GM12892 (cell line): ENCODE results near the gene EFR3B.

Source experiments
- POLR2A ChIP-seq: IDR thresholded peaks from 2 replicates; pipeline ENCODE4 v1.6.1; 2011; ENCODE audit warnings: low read depth, low read length, control low read depth
- POLR2AphosphoS5 ChIP-seq: IDR thresholded peaks from 2 replicates; pipeline ENCODE4 v1.6.1; 2011; ENCODE audit warnings: low read depth, low read length, control low read depth
- TAF1 ChIP-seq: IDR thresholded peaks from 2 replicates; pipeline ENCODE4 v1.6.1; 2011; ENCODE audit warnings: low read depth, mild to moderate bottlenecking, control low read depth, low read length, borderline replicate concordance

DNA sequence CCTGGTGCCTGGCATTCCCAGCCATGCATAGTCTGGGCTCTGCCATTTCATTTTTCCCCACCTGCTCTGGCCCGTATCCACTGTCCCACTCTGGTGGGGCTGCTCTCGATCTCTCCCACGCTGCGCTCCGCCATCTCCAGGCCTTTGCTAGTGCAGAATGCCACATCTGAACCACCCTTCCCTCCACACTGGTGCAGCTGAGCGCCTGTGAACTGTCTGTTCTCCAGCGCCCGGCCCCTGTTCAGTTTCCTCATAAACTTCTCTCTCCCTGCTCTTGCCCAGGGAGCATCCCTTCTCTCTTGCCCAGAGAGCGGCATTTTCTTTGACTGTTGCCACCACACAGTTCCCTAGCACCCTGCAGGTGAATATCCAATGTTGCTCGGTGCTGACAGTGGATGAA, 105.0 kb downstream of the EFR3B start:
- TF ChIP-seq POLR2A (no peak), TAF1 (no peak), POLR2AphosphoS5 (no peak)
